Suprapubic skin (tissue), 3 donors: ENCODE results near the gene OASL.

Experiments
- POLR2AphosphoS5 ChIP-seq, 3 donors: sonication (generic); formaldehyde crosslinking; IDR thresholded peaks; one replicate each; pipeline ENCODE4 v1.6.1; 2017; ENCODE audit warnings: antibody characterized with exemption in 3 of 3
- TF ChIP-seq, protein P1 (sequence below), 2 donors: fragments of 200-600 bp in 1 of 2; fragments of 450-650 bp in 1 of 2; sonication (generic) in 1 of 2; IDR thresholded peaks; one replicate each; pipeline ENCODE4 v1.5.1; 2016 to 2019; ENCODE audit warnings: antibody characterized with exemption in 2 of 2, mild to moderate bottlenecking in 1 of 2, moderate library complexity in 1 of 2

DNA sequence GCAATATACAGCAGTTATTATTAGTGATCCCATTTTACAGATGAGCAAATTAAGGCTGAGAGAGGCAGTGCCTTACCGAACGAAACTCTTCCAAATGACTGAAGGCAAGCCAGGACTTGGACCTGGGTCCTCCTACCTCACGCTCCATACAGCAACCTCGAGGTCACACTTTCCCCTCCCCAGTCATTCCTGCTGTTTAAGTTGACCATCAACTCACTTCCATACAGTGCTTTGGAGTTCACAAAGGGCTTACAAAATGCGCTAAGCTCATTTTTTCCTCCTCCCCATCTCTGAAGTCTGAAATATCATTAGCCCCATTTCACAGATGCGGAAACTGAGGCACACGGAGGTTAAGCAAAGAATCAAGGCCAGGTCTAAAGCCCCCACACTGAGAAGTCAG, 56.4 kb downstream of the OASL start:
- TF ChIP-seq, protein P1, sequence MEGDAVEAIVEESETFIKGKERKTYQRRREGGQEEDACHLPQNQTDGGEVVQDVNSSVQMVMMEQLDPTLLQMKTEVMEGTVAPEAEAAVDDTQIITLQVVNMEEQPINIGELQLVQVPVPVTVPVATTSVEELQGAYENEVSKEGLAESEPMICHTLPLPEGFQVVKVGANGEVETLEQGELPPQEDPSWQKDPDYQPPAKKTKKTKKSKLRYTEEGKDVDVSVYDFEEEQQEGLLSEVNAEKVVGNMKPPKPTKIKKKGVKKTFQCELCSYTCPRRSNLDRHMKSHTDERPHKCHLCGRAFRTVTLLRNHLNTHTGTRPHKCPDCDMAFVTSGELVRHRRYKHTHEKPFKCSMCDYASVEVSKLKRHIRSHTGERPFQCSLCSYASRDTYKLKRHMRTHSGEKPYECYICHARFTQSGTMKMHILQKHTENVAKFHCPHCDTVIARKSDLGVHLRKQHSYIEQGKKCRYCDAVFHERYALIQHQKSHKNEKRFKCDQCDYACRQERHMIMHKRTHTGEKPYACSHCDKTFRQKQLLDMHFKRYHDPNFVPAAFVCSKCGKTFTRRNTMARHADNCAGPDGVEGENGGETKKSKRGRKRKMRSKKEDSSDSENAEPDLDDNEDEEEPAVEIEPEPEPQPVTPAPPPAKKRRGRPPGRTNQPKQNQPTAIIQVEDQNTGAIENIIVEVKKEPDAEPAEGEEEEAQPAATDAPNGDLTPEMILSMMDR (IDR thresholded peaks at IDR 0.05): no peak
- no peak for TF ChIP-seq POLR2AphosphoS5 (IDR thresholded peaks at IDR 0.05)
